Activated T-helper 1 cell treated with Interleukin-2 at 50 U/mL for 16 hours (primary cell): ENCODE results near the gene PSD2.

Experiments used
- DNase-seq: peaks from one replicate; pipeline ENCODE4 v3.0.0-alpha.2; 2020; ENCODE audit warnings: low read depth

The PSD2 gene

GRCh38 chr5:139838381-139839197, 43.0 kb downstream of the PSD2 start:
- DNase-seq: no peak

GRCh38 chr5:139839232-139839815, 43.7 kb downstream of the PSD2 start:
- DNase-seq: no peak

- DNase-seq: no peak
These were observed 44.3 kb downstream of the PSD2 start for GRCh38 chr5:139839918-139840317.

- no peak for DNase-seq
These were observed 45.9 kb downstream of the PSD2 start for GRCh38 chr5:139841549-139841948.

GRCh38 chr5:139842321-139842720, 46.7 kb downstream of the PSD2 start:
- no peak for DNase-seq

GRCh38 chr5:139843991-139844390, 48.4 kb downstream of the PSD2 start:
- no peak for DNase-seq

GRCh38 chr5:139844472-139845145, 49.0 kb downstream of the PSD2 start:
- peak; percentile 50 for DNase-seq

- DNase-seq: no peak
These were observed 50.5 kb downstream of the PSD2 start for GRCh38 chr5:139845846-139846681.

- no peak for DNase-seq
These were observed 51.5 kb downstream of the PSD2 start for GRCh38 chr5:139847091-139847490.

GRCh38 chr5:139847790-139848507, 52.3 kb downstream of the PSD2 start:
- peak; percentile 78 for DNase-seq

GRCh38 chr5:139848508-139849100, 53.0 kb downstream of the PSD2 start:
- peak; percentile 10 for DNase-seq

GRCh38 chr5:139849501-139849900, 53.9 kb downstream of the PSD2 start:
- DNase-seq: no peak

- no peak for DNase-seq
These were observed 54.3 kb downstream of the PSD2 start for GRCh38 chr5:139849942-139850341.

GRCh38 chr5:139850423-139851016, 54.9 kb downstream of the PSD2 start:
- DNase-seq: no peak

GRCh38 chr5:139851558-139851957, 56.0 kb downstream of the PSD2 start:
- DNase-seq: no peak

- DNase-seq: no peak
These were observed 57.1 kb downstream of the PSD2 start for GRCh38 chr5:139852696-139853095.

GRCh38 chr5:139854029-139854605, 58.5 kb downstream of the PSD2 start:
- DNase-seq: no peak

GRCh38 chr5:139854953-139855352, 59.3 kb downstream of the PSD2 start:
- DNase-seq: no peak

GRCh38 chr5:139855451-139855850, 59.8 kb downstream of the PSD2 start:
- no peak for DNase-seq

- no peak for DNase-seq
These were observed 60.4 kb downstream of the PSD2 start for GRCh38 chr5:139855946-139856540.
